Measurements from ENCODE around the gene TRIM62. TPM values are rescaled to one million over a fixed set of nuclear protein-coding genes. Genes with fewer than 3 reads are reported as not detected.

Gene TRIM62
- total and polyA plus RNA-seq, 9 donors, result 3.3 to 11.4 (median 5.7) TPM

GRCh38 chr1:33219886-33220661 is 38.2 kb upstream of the TRIM62 start:
- 92 to 94% (median 93%) methylated on average over 7 of the region's 7 CpGs for WGBS, 3 donors
- TF ChIP-seq POLR2A (IDR thresholded peaks at IDR 0.05) (no peak), EP300 (IDR thresholded peaks at IDR 0.05) (no peak)
- TF ChIP-seq, protein P1, sequence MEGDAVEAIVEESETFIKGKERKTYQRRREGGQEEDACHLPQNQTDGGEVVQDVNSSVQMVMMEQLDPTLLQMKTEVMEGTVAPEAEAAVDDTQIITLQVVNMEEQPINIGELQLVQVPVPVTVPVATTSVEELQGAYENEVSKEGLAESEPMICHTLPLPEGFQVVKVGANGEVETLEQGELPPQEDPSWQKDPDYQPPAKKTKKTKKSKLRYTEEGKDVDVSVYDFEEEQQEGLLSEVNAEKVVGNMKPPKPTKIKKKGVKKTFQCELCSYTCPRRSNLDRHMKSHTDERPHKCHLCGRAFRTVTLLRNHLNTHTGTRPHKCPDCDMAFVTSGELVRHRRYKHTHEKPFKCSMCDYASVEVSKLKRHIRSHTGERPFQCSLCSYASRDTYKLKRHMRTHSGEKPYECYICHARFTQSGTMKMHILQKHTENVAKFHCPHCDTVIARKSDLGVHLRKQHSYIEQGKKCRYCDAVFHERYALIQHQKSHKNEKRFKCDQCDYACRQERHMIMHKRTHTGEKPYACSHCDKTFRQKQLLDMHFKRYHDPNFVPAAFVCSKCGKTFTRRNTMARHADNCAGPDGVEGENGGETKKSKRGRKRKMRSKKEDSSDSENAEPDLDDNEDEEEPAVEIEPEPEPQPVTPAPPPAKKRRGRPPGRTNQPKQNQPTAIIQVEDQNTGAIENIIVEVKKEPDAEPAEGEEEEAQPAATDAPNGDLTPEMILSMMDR (IDR thresholded peaks at IDR 0.05), result no peak

GRCh38 chr1:33211972-33212371 is 30.1 kb upstream of the TRIM62 start:
- TF ChIP-seq, protein P1 (IDR thresholded peaks at IDR 0.05), result no peak
- TF ChIP-seq EP300 (IDR thresholded peaks at IDR 0.05) (no peak), POLR2A (IDR thresholded peaks at IDR 0.05) (no peak)
- H3K27me3 ChIP-seq, result no peaks in the 10 kb centered on the region
- no peak overlapping the region for H3K27ac ChIP-seq
- 93 to 96% (median 96%) methylated on average over 3 of the region's 3 CpGs for WGBS, 3 donors
- H3K36me3 ChIP-seq, result no peaks in the 10 kb centered on the region
- intact Hi-C loops (cut with DNase I), result no loop called here
- H3K9me3 ChIP-seq, result no peaks in the 10 kb centered on the region
- no peaks in the 10 kb centered on the region for H3K4me1 ChIP-seq (ENCODE audit: insufficient read depth)
- no peak overlapping the region for H3K4me3 ChIP-seq
- DNase-seq, result no peak

More at GRCh38 chr1:33219886-33220661, 38.2 kb upstream of the TRIM62 start:
- H3K9me3 ChIP-seq, result no peaks in the 10 kb centered on the region
- H3K27me3 ChIP-seq, result no peaks in the 10 kb centered on the region
- no peaks in the 10 kb centered on the region for H3K36me3 ChIP-seq
- H3K4me3 ChIP-seq, result no peak overlapping the region
- no peak for DNase-seq
- intact Hi-C loops (cut with DNase I), result no loop called here
- peaks cover 3% of the 10 kb centered on the region for H3K4me1 ChIP-seq (ENCODE audit: insufficient read depth)
- H3K27ac ChIP-seq, result no peak overlapping the region

GRCh38 chr1:33206340-33206739 is 24.5 kb upstream of the TRIM62 start:
- DNase-seq, result no peak
- intact Hi-C loops (cut with DNase I), result no loop called here
- TF ChIP-seq, protein P1 (IDR thresholded peaks at IDR 0.05), result no peak
- no peak for TF ChIP-seq POLR2A (IDR thresholded peaks at IDR 0.05)
- no peak for TF ChIP-seq EP300 (IDR thresholded peaks at IDR 0.05)
- Histone ChIP-seq H3K27ac (no peak overlapping the region), H3K4me1 (ENCODE audit: insufficient read depth) (no peaks in the 10 kb centered on the region), H3K27me3 (no peaks in the 10 kb centered on the region), H3K36me3 (no peaks in the 10 kb centered on the region), H3K9me3 (no peaks in the 10 kb centered on the region), H3K4me3 (no peak overlapping the region)
- WGBS, 3 donors, result 56 to 78% (median 68%) methylated on average over 2 of the region's 2 CpGs

- H3K27ac ChIP-seq, result no peak overlapping the region
- H3K4me3 ChIP-seq, result no peak overlapping the region
- no peaks in the 10 kb centered on the region for H3K4me1 ChIP-seq (ENCODE audit: insufficient read depth)
- WGBS, 3 donors, result 80 to 82% (median 82%) methylated on average over 2 of the region's 2 CpGs
- TF ChIP-seq, protein P1 (IDR thresholded peaks at IDR 0.05), result no peak
- no peak for TF ChIP-seq EP300 (IDR thresholded peaks at IDR 0.05)
- TF ChIP-seq POLR2A (IDR thresholded peaks at IDR 0.05), result no peak
- H3K36me3 ChIP-seq, result no peaks in the 10 kb centered on the region
- no peaks in the 10 kb centered on the region for H3K9me3 ChIP-seq
- H3K27me3 ChIP-seq, result no peaks in the 10 kb centered on the region
- no peak for DNase-seq
- intact Hi-C loops (cut with DNase I), result no loop called here
These were observed 13.7 kb upstream of the TRIM62 start for GRCh38 chr1:33195556-33195955.

Measured in ovary (tissue), 9 donors.